Breast epithelium (tissue), 3 donors: ENCODE measurements around the gene SOX18.

ENCODE experiments used
- POLR2A ChIP-seq: fragments of 450-650 bp; IDR thresholded peaks from one replicate; pipeline ENCODE4 v1.6.1; 2016; ENCODE audit warnings: antibody characterized with exemption, mild to moderate bottlenecking, moderate library complexity
- TF ChIP-seq, protein P1 (sequence below), 3 donors: fragments of 450-650 bp; IDR thresholded peaks; one replicate each; pipeline ENCODE4 v1.5.1; 2016 to 2017; ENCODE audit warnings: antibody characterized with exemption in 3 of 3, mild to moderate bottlenecking in 3 of 3, moderate library complexity in 3 of 3

DNA sequence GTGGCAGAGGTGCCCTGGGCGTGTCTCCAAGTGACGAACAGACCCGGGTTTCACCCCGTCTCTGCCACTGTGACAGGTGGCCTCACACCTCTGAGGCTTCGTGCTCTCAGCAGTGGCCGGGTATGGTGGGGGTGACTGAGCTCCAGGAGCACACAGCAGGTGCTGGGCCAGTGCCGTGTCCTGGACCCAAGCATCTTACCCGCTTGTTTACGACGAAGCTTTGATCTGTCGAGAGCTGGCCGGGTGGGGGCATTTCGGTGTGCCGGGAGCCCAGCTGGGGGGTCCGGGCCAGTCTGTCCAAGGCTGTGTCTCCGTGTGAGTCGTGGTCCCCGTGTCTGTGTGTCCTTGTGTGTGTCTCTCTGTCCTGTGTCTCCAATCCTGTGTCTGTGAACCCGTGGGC, 41.9 kb upstream of the SOX18 start:
- TF ChIP-seq, protein P1, sequence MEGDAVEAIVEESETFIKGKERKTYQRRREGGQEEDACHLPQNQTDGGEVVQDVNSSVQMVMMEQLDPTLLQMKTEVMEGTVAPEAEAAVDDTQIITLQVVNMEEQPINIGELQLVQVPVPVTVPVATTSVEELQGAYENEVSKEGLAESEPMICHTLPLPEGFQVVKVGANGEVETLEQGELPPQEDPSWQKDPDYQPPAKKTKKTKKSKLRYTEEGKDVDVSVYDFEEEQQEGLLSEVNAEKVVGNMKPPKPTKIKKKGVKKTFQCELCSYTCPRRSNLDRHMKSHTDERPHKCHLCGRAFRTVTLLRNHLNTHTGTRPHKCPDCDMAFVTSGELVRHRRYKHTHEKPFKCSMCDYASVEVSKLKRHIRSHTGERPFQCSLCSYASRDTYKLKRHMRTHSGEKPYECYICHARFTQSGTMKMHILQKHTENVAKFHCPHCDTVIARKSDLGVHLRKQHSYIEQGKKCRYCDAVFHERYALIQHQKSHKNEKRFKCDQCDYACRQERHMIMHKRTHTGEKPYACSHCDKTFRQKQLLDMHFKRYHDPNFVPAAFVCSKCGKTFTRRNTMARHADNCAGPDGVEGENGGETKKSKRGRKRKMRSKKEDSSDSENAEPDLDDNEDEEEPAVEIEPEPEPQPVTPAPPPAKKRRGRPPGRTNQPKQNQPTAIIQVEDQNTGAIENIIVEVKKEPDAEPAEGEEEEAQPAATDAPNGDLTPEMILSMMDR (IDR thresholded peaks at IDR 0.05): no peak
- TF ChIP-seq POLR2A: no peak
